Measurements from ENCODE around the gene MAP3K9.
A peak's percentile ranks its signal among the peaks of the same experiment; 100 is the strongest.

DNA sequence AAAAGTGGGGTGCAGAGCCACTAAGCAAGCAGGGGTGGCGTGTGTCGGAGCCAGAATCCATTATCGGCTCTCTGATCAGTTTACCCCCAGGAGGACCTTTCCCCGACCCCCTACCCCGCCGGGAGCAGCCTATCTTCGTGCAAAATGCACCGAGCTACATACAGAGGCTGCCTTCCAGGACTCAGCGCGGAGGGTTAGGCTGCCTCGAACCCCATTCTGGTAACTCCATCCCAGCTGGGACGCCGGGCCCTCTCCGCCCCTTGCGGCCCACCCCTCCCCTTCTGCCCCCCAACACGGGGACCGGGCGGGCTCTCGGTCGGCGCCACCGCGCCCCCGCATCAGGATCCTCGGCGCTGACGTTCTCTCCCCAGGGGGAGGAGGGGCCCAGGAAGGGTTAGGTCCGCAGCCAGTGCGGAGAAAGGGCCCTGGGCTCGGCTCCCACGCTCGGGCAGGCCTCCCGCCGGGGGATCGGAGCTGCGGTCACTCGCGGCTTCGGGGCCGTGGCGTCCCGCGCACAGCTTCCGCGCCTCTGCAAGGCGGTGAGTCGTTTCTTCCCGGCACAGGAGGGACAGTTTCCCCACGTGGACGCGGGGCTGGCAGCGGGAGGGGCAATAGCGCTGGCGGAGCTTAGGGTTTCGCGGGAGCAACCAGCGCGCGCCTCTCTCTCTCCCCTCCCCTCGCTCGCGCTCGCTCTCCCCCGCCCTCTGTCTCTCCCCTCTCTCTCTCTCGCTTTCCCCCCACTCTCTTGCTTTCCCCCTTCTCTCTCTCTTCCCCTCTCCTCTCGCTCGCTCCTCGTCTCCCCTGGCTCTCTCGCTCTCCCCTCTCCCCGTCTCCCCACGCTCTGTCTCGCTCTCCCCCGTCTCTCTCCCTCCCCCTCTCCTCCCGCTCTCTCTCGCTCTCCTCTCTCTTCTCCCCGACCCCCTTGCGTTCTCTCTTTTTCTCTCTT, 12.5 kb upstream of the MAP3K9 start:
- TF ChIP-seq, protein P1, sequence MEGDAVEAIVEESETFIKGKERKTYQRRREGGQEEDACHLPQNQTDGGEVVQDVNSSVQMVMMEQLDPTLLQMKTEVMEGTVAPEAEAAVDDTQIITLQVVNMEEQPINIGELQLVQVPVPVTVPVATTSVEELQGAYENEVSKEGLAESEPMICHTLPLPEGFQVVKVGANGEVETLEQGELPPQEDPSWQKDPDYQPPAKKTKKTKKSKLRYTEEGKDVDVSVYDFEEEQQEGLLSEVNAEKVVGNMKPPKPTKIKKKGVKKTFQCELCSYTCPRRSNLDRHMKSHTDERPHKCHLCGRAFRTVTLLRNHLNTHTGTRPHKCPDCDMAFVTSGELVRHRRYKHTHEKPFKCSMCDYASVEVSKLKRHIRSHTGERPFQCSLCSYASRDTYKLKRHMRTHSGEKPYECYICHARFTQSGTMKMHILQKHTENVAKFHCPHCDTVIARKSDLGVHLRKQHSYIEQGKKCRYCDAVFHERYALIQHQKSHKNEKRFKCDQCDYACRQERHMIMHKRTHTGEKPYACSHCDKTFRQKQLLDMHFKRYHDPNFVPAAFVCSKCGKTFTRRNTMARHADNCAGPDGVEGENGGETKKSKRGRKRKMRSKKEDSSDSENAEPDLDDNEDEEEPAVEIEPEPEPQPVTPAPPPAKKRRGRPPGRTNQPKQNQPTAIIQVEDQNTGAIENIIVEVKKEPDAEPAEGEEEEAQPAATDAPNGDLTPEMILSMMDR (IDR thresholded peaks at IDR 0.05; ENCODE audit: poor library complexity, severe bottlenecking): no peak
- TF ChIP-seq EP300 (conservative IDR thresholded peaks at IDR 0.05; ENCODE audit: poor library complexity, severe bottlenecking) (peak; percentile 13), POLR2AphosphoS5 (IDR thresholded peaks at IDR 0.05) (peak; percentile 55), EZH2 (IDR thresholded peaks at IDR 0.05; ENCODE audit: borderline replicate concordance, insufficient read depth, low read length, poor library complexity, severe bottlenecking) (no peak), SMC3 (conservative IDR thresholded peaks at IDR 0.05; ENCODE audit: poor library complexity) (peak; percentile 30), TAF1 (IDR thresholded peaks at IDR 0.05; ENCODE audit: low read depth) (no peak)

Data from neural cell (in vitro differentiated cells).